OCI-LY7 (cell line): Measurements from ENCODE around the gene PGAP2. TPM values are rescaled to one million over a fixed set of nuclear protein-coding genes. Genes with fewer than 3 reads are reported as not detected.

Experiments used
- BruUV-seq: library from RNA; stranded (reverse); fragments of 400-500 nt; replicated peaks from 2 replicates; lab custom pipeline; 2021; lab: Mats Ljungman, UMichigan
- CTCF ChIA-PET: fragments of 300-600 bp; sonication (Branson Sonifier 250); formaldehyde crosslinking; loops from one replicate; lab custom pipeline; 2022; ENCODE audit warnings: antibody characterized with exemption; ENCODE audit not compliant: unreplicated experiment; lab: Charles Lee
- POLR2A ChIA-PET: fragments of 300-600 bp; sonication (Branson Sonifier 250); formaldehyde crosslinking; loops from one replicate; lab custom pipeline; 2022; ENCODE audit warnings: antibody characterized with exemption; lab: Charles Lee
- DNase-seq: peaks from one replicate; pipeline ENCODE4 v3.0.0-alpha.2; 2015; ENCODE audit warnings: low spot score
- H2AFZ ChIP-seq: fragments of 200-600 bp; sonication (generic), shearing (Covaris generic); 2 replicates; pipeline ENCODE4 v1.6.1; 2014; ENCODE audit warnings: mild to moderate bottlenecking, antibody characterized with exemption, low read length, moderate library complexity
- H3K27ac ChIP-seq: fragments of 200-600 bp; sonication (generic); 2 replicates; pipeline ENCODE4 v1.5.1; 2014; ENCODE audit warnings: mixed run types, low read depth, mild to moderate bottlenecking, moderate library complexity, low read length, inconsistent platforms; ENCODE audit not compliant: poor library complexity, severe bottlenecking
- H3K36me3 ChIP-seq: fragments of 200-600 bp; sonication (generic); 2 replicates; pipeline ENCODE4 v1.6.1; 2014; ENCODE audit warnings: mild to moderate bottlenecking, antibody characterized with exemption, low read length, moderate library complexity, mixed read lengths; ENCODE audit not compliant: insufficient read depth
- H3K4me1 ChIP-seq: fragments of 200-600 bp; sonication (generic); 2 replicates; pipeline ENCODE4 v1.5.1; 2014; ENCODE audit warnings: mild to moderate bottlenecking, low read length; ENCODE audit not compliant: insufficient read depth, poor library complexity, severe bottlenecking
- H3K4me2 ChIP-seq: fragments of 200-600 bp; sonication (generic); 2 replicates; pipeline ENCODE4 v1.6.1; 2014; ENCODE audit warnings: mild to moderate bottlenecking, low read length
- H3K4me3 ChIP-seq: fragments of 200-600 bp; sonication (generic); 2 replicates; pipeline ENCODE4 v1.5.1; 2014; ENCODE audit warnings: mild to moderate bottlenecking, low read depth, low read length; ENCODE audit not compliant: poor library complexity, severe bottlenecking
- H3K79me2 ChIP-seq: fragments of 200-600 bp; sonication (generic); 2 replicates; pipeline ENCODE4 v1.6.1; 2016; ENCODE audit warnings: low read depth, mild to moderate bottlenecking, low read length, moderate library complexity, mixed read lengths; ENCODE audit not compliant: insufficient read depth
- H3K9me2 ChIP-seq: fragments of 200-600 bp; sonication (generic); 2 replicates; pipeline ENCODE4 v1.6.1; 2016; ENCODE audit warnings: mild to moderate bottlenecking, low read length, mixed read lengths; ENCODE audit not compliant: insufficient read depth
- H3K9me3 ChIP-seq: fragments of 200-600 bp; sonication (generic); 2 replicates; pipeline ENCODE4 v1.6.1; 2014; ENCODE audit warnings: mild to moderate bottlenecking, mixed run types, low read length, mixed read lengths
- H4K20me1 ChIP-seq: fragments of 200-600 bp; sonication (generic); 2 replicates; pipeline ENCODE4 v1.6.1; 2014; ENCODE audit warnings: mild to moderate bottlenecking, antibody characterized with exemption, low read length, moderate library complexity, mixed read lengths; ENCODE audit not compliant: insufficient read depth
- CTCF ChIP-seq: fragments of 200-600 bp; sonication (generic); conservative IDR thresholded peaks from 2 replicates; pipeline ENCODE4 v1.5.1; 2014; ENCODE audit warnings: mild to moderate bottlenecking, antibody characterized with exemption, low read length, moderate library complexity, mixed read lengths
- EZH2phosphoT487 ChIP-seq: fragments of 200-600 bp; sonication (generic); IDR thresholded peaks from 2 replicates; pipeline ENCODE4 v1.6.1; 2018; ENCODE audit warnings: low read depth, borderline replicate concordance, mild to moderate bottlenecking, mixed run types, antibody characterized with exemption, low read length, moderate library complexity, mixed read lengths
- intact Hi-C: fragments of 100-400 bp; cut with micrococcal nuclease; formaldehyde crosslinking; loops from one replicate; pipeline ENCODE4 v1.10.0; 2022; ENCODE audit not compliant: unreplicated experiment
- total RNA-seq, 2 experiments: library from RNA; depleted of rRNA in 1 of 2; stranded (reverse); fragments of >200 nt in 1 of 2; shearing (Covaris generic) in 1 of 2; gene quantifications; 2 replicates each; pipeline ENCODE4 v1.2.3, GENCODE V29; 2014 to 2022

PGAP2 gene
- total RNA-seq, 2 experiments from 2014 or later: 23.9 to 44.0 TPM

GRCh38 chr11:3767536-3767935 lies 40.8 kb upstream of the PGAP2 start:
- H3K9me2 ChIP-seq: no peaks in the 10 kb centered on the region
- H3K9me3 ChIP-seq: no peaks in the 10 kb centered on the region
- no peak overlapping the region for H2AFZ ChIP-seq
- peaks cover 99% of the 10 kb centered on the region for H3K36me3 ChIP-seq
- no peak overlapping the region for H3K27ac ChIP-seq
- no peak overlapping the region for H3K4me3 ChIP-seq
- no peaks in the 10 kb centered on the region for H4K20me1 ChIP-seq
- intact Hi-C loops: loop anchor here (5.0 kb wide), 1 partner anchor 35 kb away; no protein-coding TSS in a partner anchor
- TF ChIP-seq EZH2phosphoT487: no peak
- TF ChIP-seq CTCF: no peak
- POLR2A ChIA-PET: interaction anchor here (0.7 kb wide), 1 partner anchor 9 kb away, joined by 4 read pairs; no protein-coding TSS in a partner anchor
- H3K4me1 ChIP-seq: no peaks in the 10 kb centered on the region
- no peaks in the 10 kb centered on the region for H3K79me2 ChIP-seq
- no peak for DNase-seq
- no peak overlapping the region for H3K4me2 ChIP-seq
- CTCF ChIA-PET: no interaction called here
- BruUV-seq: no TSS peak

- H3K4me3 ChIP-seq: no peak overlapping the region
- no peaks in the 10 kb centered on the region for H3K9me2 ChIP-seq
- ChIA-PET CTCF (no interaction called here), POLR2A (interaction anchor here (0.6 to 1.3 kb wide), 4 partner anchors 9 to 47 kb away, joined by 3 to 5 read pairs (median 4); no protein-coding TSS in a partner anchor)
- no peak for TF ChIP-seq EZH2phosphoT487
- no peak; the same call in 1 of the 2 replicates for TF ChIP-seq CTCF
- H3K4me1 ChIP-seq: no peaks in the 10 kb centered on the region
- no peaks in the 10 kb centered on the region for H4K20me1 ChIP-seq
- no peak overlapping the region for H2AFZ ChIP-seq
- no peak for DNase-seq
- H3K36me3 ChIP-seq: peaks cover 99% of the 10 kb centered on the region
- no peaks in the 10 kb centered on the region for H3K9me3 ChIP-seq
- intact Hi-C loops: no loop called here
- no peak overlapping the region for H3K4me2 ChIP-seq
- BruUV-seq: no TSS peak
- H3K27ac ChIP-seq: no peak overlapping the region
- H3K79me2 ChIP-seq: no peaks in the 10 kb centered on the region
Measured at GRCh38 chr11:3773180-3773579, 35.2 kb upstream of the PGAP2 start.

GRCh38 chr11:3775736-3776406 lies 32.5 kb upstream of the PGAP2 start:
- no peaks in the 10 kb centered on the region for H4K20me1 ChIP-seq
- no peak overlapping the region for H3K4me3 ChIP-seq
- H3K4me2 ChIP-seq: no peak overlapping the region
- TF ChIP-seq EZH2phosphoT487 (no peak), CTCF (no peak)
- H3K9me2 ChIP-seq: no peaks in the 10 kb centered on the region
- ChIA-PET POLR2A (interaction anchor here (0.6 kb wide), 2 partner anchors 8 to 74 kb away, joined by 4 to 5 read pairs; no protein-coding TSS in a partner anchor), CTCF (interaction anchor here (0.6 kb wide), 1 partner anchor 45 kb away, joined by 3 read pairs; no protein-coding TSS in a partner anchor)
- BruUV-seq: no TSS peak
- peaks cover 1% of the 10 kb centered on the region; the same call in 1 of the 2 replicates for H3K79me2 ChIP-seq
- H3K4me1 ChIP-seq: no peaks in the 10 kb centered on the region
- no peak overlapping the region for H2AFZ ChIP-seq
- peaks cover 99% of the 10 kb centered on the region for H3K36me3 ChIP-seq
- no peak overlapping the region for H3K27ac ChIP-seq
- intact Hi-C loops: no loop called here
- H3K9me3 ChIP-seq: no peaks in the 10 kb centered on the region
- DNase-seq: no peak
